Right lobe of liver (tissue), 6 donors: ENCODE measurements around the gene LYZL2. TPM values are rescaled to one million over a fixed set of nuclear protein-coding genes. Genes with fewer than 3 reads are reported as not detected.
"Not testable (repeated sequence)": the region's sequence is repeated elsewhere in the genome, so short reads cannot be mapped to it uniquely, and the experiment has no call there.

Experiments
- ATAC-seq, 4 donors: fragments of 200-7000 bp; cut with Tn5 transposase; one replicate each; pipeline ENCODE4 v1.9.1; 2020; ENCODE audit warnings: mild to moderate bottlenecking in 4 of 4, moderate library complexity in 4 of 4
- DNase-seq, 3 donors: peaks; one replicate each; pipeline ENCODE4 v3.0.0-alpha.2; 2020
- H3K27ac ChIP-seq, 3 donors: fragments of 200-600 bp; one replicate each; pipeline ENCODE4 v1.8.0; 2022
- H3K27me3 ChIP-seq, 2 donors: fragments of 200-600 bp; one replicate each; pipeline ENCODE4 v1.8.0; 2022
- H3K36me3 ChIP-seq, 4 donors: fragments of 200-600 bp; sonication (generic) in 1 of 4; one replicate each; pipeline versions ENCODE4 v1.5.1 to v1.8.0; 2017 to 2022; ENCODE audit warnings: control low read depth in 1 of 4
- H3K4me1 ChIP-seq, 4 donors: fragments of 200-600 bp; sonication (generic) in 1 of 4; one replicate each; pipeline versions ENCODE4 v1.5.1 to v1.8.0; 2017 to 2022; ENCODE audit warnings: control low read depth in 1 of 4
- H3K4me3 ChIP-seq, 3 donors: fragments of 200-600 bp; one replicate each; pipeline ENCODE4 v1.8.0; 2022
- H3K9me3 ChIP-seq, 4 donors: fragments of 200-600 bp; sonication (generic) in 1 of 4; one replicate each; pipeline versions ENCODE4 v1.5.1 to v1.8.0; 2017 to 2022; ENCODE audit warnings: control low read depth in 1 of 4
- CTCF ChIP-seq, 4 donors: fragments of 200-600 bp in 3 of 4; fragments of 450-650 bp in 1 of 4; IDR thresholded peaks; one replicate each; pipeline versions ENCODE4 v1.5.1 to v1.8.0; 2016 to 2022; ENCODE audit warnings: antibody characterized with exemption in 4 of 4, mild to moderate bottlenecking in 2 of 4
- POLR2A ChIP-seq: fragments of 450-650 bp; IDR thresholded peaks from one replicate; pipeline ENCODE4 v1.6.1; 2017; ENCODE audit warnings: antibody characterized with exemption, mild to moderate bottlenecking
- WGBS: methylation state at CpG from one replicate; pipeline ENCODE4 v1.1.6; 2018; ENCODE audit warnings: low coverage, low lambda C conversion rate; ENCODE audit not compliant: insufficient coverage; ENCODE audit errors: missing lambda C conversion rate; 5-methylcytosine and 5-hydroxymethylcytosine counted together
- intact Hi-C, 2 donors: fragments of 100-400 bp; cut with DNase I; formaldehyde crosslinking; loops; one replicate each; pipeline versions ENCODE4 v1.11.2 to v1.14.1; 2022
- total RNA-seq, 6 experiments: library from RNA; depleted of rRNA in 2 of 6; stranded (reverse); fragments of >200 nt in 2 of 6; fragmentation: NEBNext Ultra II Directional in 3 of 6; extraction: Animal tissue kit (Norgen Biotek cat#: 25700) in 3 of 6; gene quantifications; one replicate each; pipeline versions ENCODE4 v1.1.0 to v1.2.4, GENCODE V29; 2016 to 2023
- donor health status: DM: no; HTN: yes; CAD: no.
- donor health status: DM: no; HTN: no; CAD: no.
- donor health status: DM: no; HTN: no; CAD: no.
- donor health status: DM: no; HTN: yes; CAD: no.
- donor health status: DM: no; HTN: yes; CAD: no.

The LYZL2 gene
- total RNA-seq, 6 experiments from 2014 or later, result not detected

GRCh38 chr10:30606313-30606712 lies 23.2 kb downstream of the LYZL2 start:
- Histone ChIP-seq H3K9me3 (no peaks in the 10 kb centered on the region), H3K4me1 (peaks cover 0 to 43% (median 15%) of the 10 kb centered on the region in 4 donors), H3K27me3 (no peaks in the 10 kb centered on the region), H3K4me3 (peak overlapping the region in 1 of 3 donors; percentile 12), H3K36me3 (no peaks in the 10 kb centered on the region), H3K27ac (peak overlapping the region in 2 of 3 donors; percentile 41 to 75)
- intact Hi-C loops, result no loop called here
- DNase-seq (peak; percentile 67 to 84 (median 76)), ATAC-seq (peak; percentile 68 to 82 (median 75))
- TF ChIP-seq CTCF (IDR thresholded peaks at IDR 0.05), result no peak
- no peak for TF ChIP-seq POLR2A
- 26% methylated on average over 5 of the region's 5 CpGs for WGBS

- Histone ChIP-seq H3K4me1 (peaks cover 0 to 43% (median 15%) of the 10 kb centered on the region in 4 donors), H3K4me3 (peak overlapping the region in 1 of 3 donors; percentile 12), H3K27ac (peak overlapping the region in 2 of 3 donors; percentile 75 to 92)
- 18% methylated on average over 11 of the region's 16 CpGs for WGBS
- DNase-seq, result peak; percentile 80 to 94 (median 91)
- H3K9me3 ChIP-seq, H3K27me3 ChIP-seq, intact Hi-C loops, H3K36me3 ChIP-seq: not testable (repeated sequence)
- ATAC-seq, result peak; percentile 75 to 82 (median 80)
These were observed 24.0 kb downstream of the LYZL2 start for GRCh38 chr10:30605341-30606121.

GRCh38 chr10:30603589-30603988 lies 26.0 kb downstream of the LYZL2 start:
- peaks cover 0 to 43% (median 15%) of the 10 kb centered on the region in 4 donors for H3K4me1 ChIP-seq
- H3K9me3 ChIP-seq, result no peaks in the 10 kb centered on the region
- intact Hi-C loops, result no loop called here
- 69% methylated on average over 3 of the region's 3 CpGs for WGBS
- no peaks in the 10 kb centered on the region for H3K36me3 ChIP-seq
- ATAC-seq (no peak), DNase-seq (no peak)
- no peak overlapping the region for H3K4me3 ChIP-seq
- H3K27ac ChIP-seq, result peak overlapping the region in 1 of 3 donors; percentile 25
- no peaks in the 10 kb centered on the region for H3K27me3 ChIP-seq
- no peak for TF ChIP-seq CTCF (IDR thresholded peaks at IDR 0.05)
- no peak for TF ChIP-seq POLR2A

GRCh38 chr10:30602747-30603146 lies 26.8 kb downstream of the LYZL2 start:
- no peak for TF ChIP-seq CTCF (IDR thresholded peaks at IDR 0.05)
- Histone ChIP-seq H3K27me3 (no peaks in the 10 kb centered on the region), H3K4me1 (peaks cover 0 to 43% (median 15%) of the 10 kb centered on the region in 4 donors), H3K36me3 (no peaks in the 10 kb centered on the region), H3K27ac (peak overlapping the region in 1 of 3 donors; percentile 31), H3K9me3 (no peaks in the 10 kb centered on the region), H3K4me3 (no peak overlapping the region)
- WGBS, result 21% methylated on average over 1 of the region's 1 CpG
- intact Hi-C loops, result no loop called here
- DNase-seq (no peak), ATAC-seq (no peak)

GRCh38 chr10:30600005-30600404 lies 29.5 kb downstream of the LYZL2 start:
- Histone ChIP-seq H3K4me3 (no peak overlapping the region), H3K36me3 (no peaks in the 10 kb centered on the region), H3K4me1 (peaks cover 0 to 35% (median 11%) of the 10 kb centered on the region in 4 donors), H3K9me3 (no peaks in the 10 kb centered on the region), H3K27me3 (no peaks in the 10 kb centered on the region), H3K27ac (no peak overlapping the region)
- TF ChIP-seq CTCF (IDR thresholded peaks at IDR 0.05) (no peak), POLR2A (no peak)
- no peak for DNase-seq
- no peak for ATAC-seq
- WGBS, result 55% methylated on average over 2 of the region's 2 CpGs
- intact Hi-C loops, result no loop called here
